ENCODE data around the gene SLC24A4. TPM values are rescaled to one million over a fixed set of nuclear protein-coding genes. Genes with fewer than 3 reads are reported as not detected.
A peak's percentile ranks its signal among the peaks of the same experiment; 100 is the strongest.

Gene SLC24A4
- total RNA-seq, 2 donors from 2014 or later, result not detected

DNA sequence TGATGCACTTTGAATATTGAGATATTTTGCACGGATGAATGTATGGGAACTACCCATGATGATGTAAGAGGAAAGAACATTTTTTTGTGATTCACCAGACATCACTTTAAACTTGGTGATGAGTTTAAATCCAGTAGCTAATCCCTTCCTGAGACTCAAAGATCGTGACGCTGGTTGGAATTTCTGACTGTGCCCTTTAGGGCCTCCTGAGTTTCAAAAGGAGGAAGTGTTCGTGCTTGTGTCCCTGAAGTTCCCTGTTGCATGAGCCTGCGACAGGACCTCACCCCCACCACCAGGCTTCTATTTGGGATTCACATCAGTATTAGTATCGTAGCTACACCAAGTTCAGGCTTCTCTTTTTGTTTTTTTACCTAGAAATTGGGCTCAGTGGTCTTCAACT lies 172.1 kb downstream of the SLC24A4 start:
- H3K36me3 Mint-ChIP-seq (ENCODE audit: low read depth), result no peaks in the 10 kb centered on the region
- no peaks in the 10 kb centered on the region for H3K9me3 Mint-ChIP-seq
- H3K4me3 Mint-ChIP-seq, result no peak overlapping the region
- H3K27me3 Mint-ChIP-seq, result no peaks in the 10 kb centered on the region
- H3K27ac Mint-ChIP-seq, result no peak overlapping the region
- ATAC-seq (replicated peaks), result no peak
- H3K4me1 Mint-ChIP-seq, result no peaks in the 10 kb centered on the region

DNA sequence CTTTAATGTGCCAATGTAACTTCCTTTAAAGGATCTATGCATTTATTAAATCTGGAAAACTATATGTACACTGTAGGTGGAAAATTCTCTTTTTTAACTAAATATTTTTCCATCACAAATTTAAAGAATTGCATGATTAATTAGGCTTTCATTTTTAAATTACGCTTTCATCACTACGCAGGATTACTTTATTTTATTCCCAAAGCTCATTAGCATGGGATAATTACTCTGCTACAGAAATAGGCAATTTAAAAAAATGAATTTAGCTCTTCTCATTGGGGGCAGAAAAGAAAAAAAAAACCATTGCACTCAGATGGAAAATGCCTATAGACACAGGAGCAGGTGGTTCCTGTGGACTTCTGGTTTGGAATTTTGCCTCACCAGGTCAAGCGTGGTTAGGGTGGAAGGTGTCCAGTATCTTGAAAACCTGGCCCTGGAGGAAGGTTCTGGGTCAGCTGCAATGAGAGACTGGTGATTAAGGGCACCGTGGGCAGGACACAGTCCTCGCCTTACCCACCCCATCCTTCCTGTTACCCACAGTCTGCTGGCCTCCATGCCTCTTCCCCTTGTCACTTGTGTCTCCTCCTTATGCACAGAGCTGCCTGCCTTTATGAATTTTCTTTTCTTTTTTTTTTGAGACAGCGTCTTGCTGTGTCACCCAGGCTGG lies 173.4 kb downstream of the SLC24A4 start:
- H3K4me3 Mint-ChIP-seq, result no peak overlapping the region
- no peak overlapping the region for H3K27ac Mint-ChIP-seq
- H3K36me3 Mint-ChIP-seq (ENCODE audit: low read depth), result no peaks in the 10 kb centered on the region
- ATAC-seq (replicated peaks), result no peak
- no peaks in the 10 kb centered on the region for H3K4me1 Mint-ChIP-seq
- H3K9me3 Mint-ChIP-seq, result no peaks in the 10 kb centered on the region
- no peaks in the 10 kb centered on the region for H3K27me3 Mint-ChIP-seq

DNA sequence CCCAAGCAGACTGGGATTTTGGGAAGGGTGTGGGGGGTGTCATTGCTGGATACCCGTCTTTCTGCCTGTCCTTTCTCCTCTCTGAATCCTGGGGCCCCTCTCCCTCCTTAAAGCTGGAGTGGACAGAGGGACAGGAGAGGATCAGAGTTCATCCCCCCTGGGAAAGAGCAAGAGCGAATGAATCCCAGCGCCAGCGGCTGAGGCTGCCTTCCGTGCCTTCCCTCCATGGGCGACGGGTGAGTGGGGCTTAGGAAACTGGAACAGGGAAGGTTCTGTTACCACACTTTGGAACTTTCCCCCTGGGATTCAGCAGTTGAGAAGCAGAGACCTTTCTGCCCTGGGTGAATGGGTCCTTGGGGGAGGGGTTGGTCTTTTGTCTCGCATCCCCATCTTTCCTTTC lies 174.4 kb downstream of the SLC24A4 start:
- Mint-ChIP-seq H3K36me3 (ENCODE audit: low read depth) (no peaks in the 10 kb centered on the region), H3K27me3 (no peaks in the 10 kb centered on the region), H3K27ac (no peak overlapping the region), H3K4me3 (no peak overlapping the region), H3K9me3 (no peaks in the 10 kb centered on the region), H3K4me1 (no peaks in the 10 kb centered on the region)
- ATAC-seq (replicated peaks), result no peak

DNA sequence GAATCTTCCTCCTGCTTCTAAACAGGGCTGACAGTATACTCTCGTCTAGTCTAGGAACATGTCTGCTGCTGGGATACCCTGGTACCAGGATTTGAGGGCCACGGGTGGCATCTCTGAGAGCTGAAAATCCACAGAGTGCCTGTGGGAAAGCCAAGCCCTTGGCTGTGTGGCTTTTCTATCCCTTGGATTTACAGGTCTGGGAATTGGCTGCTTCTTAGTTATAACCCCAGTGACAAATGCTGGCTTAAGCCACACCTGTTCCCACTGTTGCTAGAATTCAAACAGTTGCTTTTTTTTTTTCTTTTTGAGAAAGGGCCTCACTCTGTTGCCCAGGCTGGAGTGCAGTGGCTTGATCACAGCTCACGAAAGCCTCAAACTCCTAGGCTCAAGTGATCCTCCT lies 176.3 kb downstream of the SLC24A4 start:
- ATAC-seq (replicated peaks), result no peak
- Mint-ChIP-seq H3K9me3 (no peaks in the 10 kb centered on the region), H3K27ac (no peak overlapping the region), H3K27me3 (peaks cover 7% of the 10 kb centered on the region), H3K4me1 (peaks cover 4% of the 10 kb centered on the region), H3K4me3 (no peak overlapping the region), H3K36me3 (ENCODE audit: low read depth) (no peaks in the 10 kb centered on the region)

DNA sequence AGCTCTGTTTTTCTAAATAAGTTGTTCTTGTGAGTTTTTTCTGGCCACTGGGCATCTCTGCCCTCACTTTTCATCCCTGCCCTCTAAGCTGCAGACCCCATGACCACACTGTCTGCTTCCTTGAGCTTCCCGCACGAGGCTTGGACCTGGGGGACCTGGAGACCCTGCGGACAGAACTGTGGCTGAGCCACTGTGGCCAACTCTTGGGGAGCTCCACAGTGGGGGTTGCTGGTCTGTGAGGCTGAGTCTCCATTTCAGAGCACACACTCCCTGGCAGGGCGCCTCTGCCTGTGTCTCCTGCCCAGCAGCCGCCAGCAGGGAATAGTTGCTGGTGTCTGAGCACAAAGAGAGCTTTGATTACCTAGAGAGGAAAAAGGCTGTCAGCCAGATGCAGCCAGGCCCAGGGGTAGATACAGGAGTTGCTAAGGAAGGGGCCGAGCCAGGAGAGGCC lies 177.6 kb downstream of the SLC24A4 start:
- ATAC-seq (replicated peaks), result no peak
- peaks cover 4% of the 10 kb centered on the region for H3K4me1 Mint-ChIP-seq
- H3K36me3 Mint-ChIP-seq (ENCODE audit: low read depth), result no peaks in the 10 kb centered on the region
- H3K4me3 Mint-ChIP-seq, result no peak overlapping the region
- H3K9me3 Mint-ChIP-seq, result no peaks in the 10 kb centered on the region
- H3K27ac Mint-ChIP-seq, result no peak overlapping the region
- H3K27me3 Mint-ChIP-seq, result peaks cover 15% of the 10 kb centered on the region

DNA sequence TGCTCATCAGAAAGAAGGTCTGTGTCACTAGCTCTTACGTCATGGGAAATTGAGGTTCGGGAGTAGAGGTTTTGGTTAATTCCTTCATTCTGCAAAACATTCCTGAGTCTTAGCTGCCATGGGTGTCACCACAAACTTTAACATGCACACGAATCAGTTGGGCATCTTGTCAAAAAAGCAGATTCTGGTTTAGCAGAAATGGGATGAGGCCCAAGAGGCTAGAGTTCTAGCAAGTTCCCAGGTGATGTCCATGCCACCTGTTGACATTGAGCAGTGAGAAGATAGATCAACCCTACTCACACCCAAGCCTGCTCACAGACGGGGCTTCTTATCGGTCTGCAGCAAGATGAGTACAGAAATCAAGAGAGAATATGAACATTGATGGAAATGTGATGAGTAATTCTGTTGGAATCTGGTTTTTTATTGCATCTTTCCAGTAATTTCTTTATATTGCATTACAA lies 179.0 kb downstream of the SLC24A4 start:
- no peak overlapping the region for H3K4me3 Mint-ChIP-seq
- H3K27ac Mint-ChIP-seq, result no peak overlapping the region
- no peaks in the 10 kb centered on the region for H3K36me3 Mint-ChIP-seq (ENCODE audit: low read depth)

DNA sequence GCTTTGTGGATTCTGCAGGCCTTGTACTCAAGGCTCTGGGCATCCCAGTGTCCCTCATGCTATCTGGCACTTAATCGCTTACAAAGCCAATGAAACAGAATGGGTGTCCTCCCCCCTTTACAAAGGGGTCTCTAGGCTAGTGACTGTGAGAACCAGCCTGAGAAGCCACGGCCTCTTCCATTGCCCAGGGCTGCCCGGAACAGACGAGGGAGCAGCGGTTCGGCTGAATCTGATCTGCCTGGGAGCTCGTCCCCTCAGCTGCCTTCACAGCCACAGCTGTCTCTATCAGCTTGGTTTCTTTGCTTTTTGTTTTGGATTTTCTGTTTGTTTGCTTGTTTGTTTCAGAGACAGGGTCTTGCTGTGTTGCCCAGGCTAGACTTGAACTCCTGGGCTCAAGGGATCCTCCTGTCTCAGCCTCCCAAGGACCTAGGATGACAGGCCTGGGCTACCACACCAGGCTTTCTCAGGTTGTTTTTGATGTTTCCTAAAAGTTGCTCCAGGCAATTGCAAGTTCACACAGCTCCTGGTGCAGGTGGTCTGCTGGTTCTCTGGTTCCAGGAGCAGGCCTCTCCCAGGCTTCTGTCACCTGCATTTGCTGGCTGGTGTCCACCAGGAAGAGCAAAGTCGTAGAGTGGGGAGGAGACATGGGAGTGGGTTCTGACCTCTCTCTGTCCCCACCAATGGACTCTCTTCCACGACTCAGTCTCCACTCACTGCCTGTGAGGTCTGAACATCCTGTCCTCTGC lies 179.7 kb downstream of the SLC24A4 start:
- no peak for ATAC-seq (replicated peaks)

More for the DNA sequence above, 179.0 kb downstream of the SLC24A4 start:
- ATAC-seq (replicated peaks), result no peak
- Mint-ChIP-seq H3K9me3 (no peaks in the 10 kb centered on the region), H3K27me3 (peaks cover 15% of the 10 kb centered on the region), H3K4me1 (peaks cover 4% of the 10 kb centered on the region)

DNA sequence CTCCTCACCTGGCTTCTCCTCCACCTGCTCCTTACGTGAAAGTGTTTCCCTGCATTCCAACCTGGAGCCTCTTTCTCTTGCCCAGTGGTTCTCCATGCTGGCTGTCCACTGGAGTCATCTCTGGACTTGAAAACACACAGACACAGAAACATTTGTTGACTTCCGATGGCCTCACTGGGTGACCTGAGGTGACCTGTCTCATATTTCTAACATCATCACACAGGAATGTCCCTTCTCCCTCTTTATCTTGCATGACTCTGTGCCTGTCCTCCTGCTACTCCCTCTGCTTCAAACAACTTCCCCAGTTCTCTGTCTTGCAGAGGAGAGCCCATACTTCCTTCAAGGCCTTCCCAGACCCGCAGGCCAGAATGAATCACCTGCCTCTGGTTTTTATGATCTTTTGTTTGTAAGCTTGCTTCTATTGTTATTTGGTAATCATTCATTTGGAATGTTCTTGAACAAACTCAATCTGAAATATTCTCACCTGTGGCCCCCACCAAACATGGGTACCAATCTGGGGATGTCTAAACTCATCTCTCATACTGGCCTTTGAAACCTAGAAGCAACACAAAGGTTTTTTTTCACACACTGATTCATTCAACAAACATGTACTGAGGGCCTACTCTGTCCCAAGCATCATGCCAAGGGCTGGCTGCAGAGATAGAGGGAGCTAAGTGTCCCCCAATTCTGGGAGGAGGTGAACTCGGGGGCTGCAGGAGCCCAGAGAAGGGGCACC lies 181.0 kb downstream of the SLC24A4 start:
- H3K4me3 Mint-ChIP-seq, result no peak overlapping the region
- H3K27me3 Mint-ChIP-seq, result peaks cover 15% of the 10 kb centered on the region
- no peaks in the 10 kb centered on the region for H3K9me3 Mint-ChIP-seq
- H3K36me3 Mint-ChIP-seq (ENCODE audit: low read depth), result no peaks in the 10 kb centered on the region
- no peak for ATAC-seq (replicated peaks)
- no peak overlapping the region for H3K27ac Mint-ChIP-seq
- peaks cover 4% of the 10 kb centered on the region for H3K4me1 Mint-ChIP-seq

More for the DNA sequence above, 179.7 kb downstream of the SLC24A4 start:
- peaks cover 15% of the 10 kb centered on the region for H3K27me3 Mint-ChIP-seq
- no peak overlapping the region for H3K4me3 Mint-ChIP-seq
- H3K9me3 Mint-ChIP-seq, result no peaks in the 10 kb centered on the region
- peaks cover 4% of the 10 kb centered on the region for H3K4me1 Mint-ChIP-seq
- no peaks in the 10 kb centered on the region for H3K36me3 Mint-ChIP-seq (ENCODE audit: low read depth)
- no peak overlapping the region for H3K27ac Mint-ChIP-seq

DNA sequence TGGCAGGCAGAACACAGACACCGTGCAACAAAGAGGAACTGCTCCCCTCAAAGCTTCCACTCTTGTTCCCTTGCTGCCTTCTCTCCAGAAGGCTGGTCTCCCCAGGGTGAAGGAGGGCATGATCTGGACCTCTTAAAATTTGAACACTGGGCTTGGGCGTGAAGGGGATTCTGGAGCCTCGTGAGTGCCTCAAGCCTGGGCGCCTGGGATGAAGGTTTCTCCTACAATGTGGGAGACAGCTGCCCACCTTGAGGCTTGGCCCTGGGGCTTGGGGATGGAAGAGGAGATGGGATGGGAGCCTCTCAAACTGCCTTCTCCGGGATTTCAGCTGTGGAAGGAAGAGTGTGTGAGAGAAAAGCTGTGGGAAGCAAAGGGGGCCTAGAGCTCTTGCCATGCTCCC lies 182.9 kb downstream of the SLC24A4 start:
- Mint-ChIP-seq H3K27ac (no peak overlapping the region), H3K4me1 (peaks cover 4% of the 10 kb centered on the region), H3K4me3 (no peak overlapping the region), H3K27me3 (peaks cover 15% of the 10 kb centered on the region), H3K9me3 (no peaks in the 10 kb centered on the region), H3K36me3 (ENCODE audit: low read depth) (no peaks in the 10 kb centered on the region)
- no peak for ATAC-seq (replicated peaks)

DNA sequence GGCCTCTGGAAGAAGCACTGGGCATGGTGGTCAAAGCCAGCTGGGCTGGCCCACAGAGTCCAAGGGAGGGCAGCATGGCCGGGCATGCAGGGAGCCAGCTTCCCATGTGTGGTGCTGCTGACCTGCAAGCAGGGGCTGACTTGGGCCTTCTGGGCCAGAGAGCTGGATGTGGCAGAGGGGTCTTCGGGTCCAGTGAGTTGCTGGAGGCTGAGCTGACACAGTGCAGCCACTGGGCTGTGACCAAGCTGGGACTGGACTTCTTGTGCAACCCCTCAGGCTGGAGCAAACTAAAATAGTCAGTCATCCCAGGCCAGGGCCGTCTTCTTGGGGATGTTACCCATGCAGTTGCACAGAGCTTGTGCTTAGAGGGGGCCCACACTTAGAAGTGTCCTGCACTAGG lies 183.3 kb downstream of the SLC24A4 start:
- peaks cover 4% of the 10 kb centered on the region for H3K4me1 Mint-ChIP-seq
- H3K36me3 Mint-ChIP-seq (ENCODE audit: low read depth), result no peaks in the 10 kb centered on the region
- H3K9me3 Mint-ChIP-seq, result no peaks in the 10 kb centered on the region
- no peak overlapping the region for H3K27ac Mint-ChIP-seq
- peaks cover 15% of the 10 kb centered on the region for H3K27me3 Mint-ChIP-seq
- no peak overlapping the region for H3K4me3 Mint-ChIP-seq
- ATAC-seq (replicated peaks), result no peak

DNA sequence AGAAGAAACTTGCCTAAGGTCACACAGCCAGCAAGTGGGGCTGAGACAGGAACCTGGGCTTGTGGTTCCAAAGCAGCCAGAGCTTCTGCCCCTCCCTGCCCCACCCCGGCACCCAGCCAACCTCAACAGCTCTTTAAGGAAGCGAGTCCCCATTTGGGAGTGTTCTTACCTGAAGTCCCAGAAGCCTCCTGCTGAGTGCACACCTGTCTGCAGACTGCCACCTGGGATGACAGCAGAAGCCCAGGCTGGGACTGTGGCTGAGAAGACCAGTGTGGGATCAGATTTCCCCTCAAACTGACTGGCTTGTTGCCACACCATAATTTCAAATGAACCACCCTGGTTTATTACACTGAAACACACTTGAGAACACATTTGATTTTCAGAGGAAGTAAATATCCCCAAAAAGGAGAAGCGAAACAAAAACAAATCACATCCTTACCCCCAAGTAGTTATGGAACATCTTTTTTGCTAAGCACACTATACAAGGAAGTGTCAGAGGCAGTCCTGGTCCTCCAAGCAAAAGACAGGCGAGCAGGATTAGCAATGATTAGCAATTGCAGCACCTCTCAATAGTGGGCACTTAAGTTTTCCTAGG lies 184.3 kb downstream of the SLC24A4 start:
- Mint-ChIP-seq H3K4me1 (peaks cover 4% of the 10 kb centered on the region), H3K27me3 (peaks cover 15% of the 10 kb centered on the region), H3K4me3 (no peak overlapping the region), H3K9me3 (no peaks in the 10 kb centered on the region), H3K36me3 (ENCODE audit: low read depth) (no peaks in the 10 kb centered on the region), H3K27ac (no peak overlapping the region)
- ATAC-seq (replicated peaks), result no peak

DNA sequence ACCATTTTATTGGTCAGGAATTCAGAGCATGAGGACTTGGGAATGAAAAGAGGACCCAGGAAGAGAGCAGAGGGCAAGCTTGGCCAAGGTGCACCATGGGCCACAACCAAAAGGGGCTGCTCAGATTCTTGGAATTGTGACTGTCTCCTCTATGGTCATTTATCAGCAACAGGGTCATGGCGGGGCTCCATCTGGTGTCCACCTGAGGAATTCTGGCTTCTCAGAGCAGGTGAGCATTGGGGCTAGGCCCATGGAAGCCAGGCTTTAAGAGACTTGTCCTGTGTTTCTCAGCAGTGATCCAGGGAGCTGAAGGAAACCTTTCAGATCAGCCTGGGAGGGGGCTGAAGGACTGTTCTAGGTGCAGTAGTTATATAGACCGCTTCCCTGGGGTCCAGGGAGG lies 188.0 kb downstream of the SLC24A4 start:
- H3K4me1 Mint-ChIP-seq, result no peaks in the 10 kb centered on the region
- no peaks in the 10 kb centered on the region for H3K9me3 Mint-ChIP-seq
- H3K36me3 Mint-ChIP-seq (ENCODE audit: low read depth), result no peaks in the 10 kb centered on the region
- no peaks in the 10 kb centered on the region for H3K27me3 Mint-ChIP-seq
- ATAC-seq (replicated peaks), result no peak
- H3K27ac Mint-ChIP-seq, result no peak overlapping the region
- no peak overlapping the region for H3K4me3 Mint-ChIP-seq

DNA sequence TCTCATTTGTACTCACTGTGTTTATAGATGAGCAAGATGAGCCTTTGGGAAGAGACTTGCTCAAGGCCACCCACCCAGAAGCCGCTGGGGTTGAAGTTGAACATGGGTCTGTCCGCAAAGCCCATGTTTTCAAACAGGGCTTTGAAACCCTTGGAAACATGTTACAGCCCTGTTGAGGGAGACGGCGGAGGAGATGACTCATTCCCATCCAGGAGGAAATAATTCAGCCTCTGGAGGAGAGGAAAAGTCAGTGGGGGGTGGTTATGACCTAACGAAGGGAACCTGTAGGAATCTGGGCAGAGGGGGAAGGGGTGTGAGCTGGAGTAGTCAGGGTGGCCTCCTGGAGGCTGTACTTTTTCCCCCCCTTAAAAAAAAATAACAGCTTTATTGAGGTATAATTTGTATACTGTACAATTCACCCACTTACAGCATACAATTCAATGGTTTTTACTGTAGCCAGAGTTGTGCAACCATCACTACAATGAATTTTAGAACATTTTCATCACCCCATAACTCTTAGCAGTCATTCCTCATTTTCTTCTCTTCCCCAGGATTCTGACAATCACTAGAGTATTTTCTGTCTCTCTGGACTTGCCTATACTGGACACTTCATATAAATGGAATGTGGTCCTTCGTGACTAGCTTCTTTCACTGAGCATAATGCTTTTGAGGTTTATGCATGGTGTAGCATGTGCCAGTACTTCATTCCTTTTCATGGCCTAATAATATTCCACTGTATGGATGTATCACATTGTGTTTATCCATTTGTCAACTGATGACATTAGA lies 188.7 kb downstream of the SLC24A4 start:
- H3K9me3 Mint-ChIP-seq, result no peaks in the 10 kb centered on the region
- peak overlapping the region; percentile 48 for H3K4me3 Mint-ChIP-seq
- no peaks in the 10 kb centered on the region for H3K4me1 Mint-ChIP-seq
- no peaks in the 10 kb centered on the region for H3K27me3 Mint-ChIP-seq
- H3K36me3 Mint-ChIP-seq (ENCODE audit: low read depth), result no peaks in the 10 kb centered on the region
- no peak for ATAC-seq (replicated peaks)
- H3K27ac Mint-ChIP-seq, result no peak overlapping the region

DNA sequence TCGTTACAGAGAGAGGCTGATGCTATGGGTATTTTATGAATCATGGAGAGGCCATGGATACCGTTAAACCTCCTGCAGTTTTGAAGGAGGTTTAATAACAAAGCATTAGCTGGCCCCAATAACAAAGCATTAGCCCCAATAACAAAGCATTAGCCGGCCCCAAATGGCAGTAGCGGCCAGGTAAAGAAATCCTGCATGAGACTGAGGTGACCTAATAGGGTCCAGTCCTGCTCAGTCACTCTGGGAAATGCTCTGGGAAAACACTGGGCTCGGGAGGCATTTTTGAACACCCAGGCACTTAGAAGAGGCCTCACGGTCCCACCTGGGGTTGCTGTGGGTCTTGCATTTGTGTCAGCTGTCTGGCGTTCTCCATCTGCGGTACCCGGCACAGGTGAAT lies 189.8 kb downstream of the SLC24A4 start:
- H3K36me3 Mint-ChIP-seq (ENCODE audit: low read depth), result no peaks in the 10 kb centered on the region
- peaks cover 1% of the 10 kb centered on the region for H3K4me1 Mint-ChIP-seq
- ATAC-seq (replicated peaks), result no peak
- H3K4me3 Mint-ChIP-seq, result peak overlapping the region; percentile 48
- H3K27ac Mint-ChIP-seq, result no peak overlapping the region
- no peaks in the 10 kb centered on the region for H3K27me3 Mint-ChIP-seq
- H3K9me3 Mint-ChIP-seq, result no peaks in the 10 kb centered on the region
